NCI-H2196 (cell line): ENCODE data around the gene VWF.
"Not testable (repeated sequence)": the region's sequence is repeated elsewhere in the genome, so short reads cannot be mapped to it uniquely, and the experiment has no call there.

Source experiments
- DNase-seq: peaks from one replicate; lab custom pipeline; 2025; ENCODE audit not compliant: unreplicated experiment; lab: John Stamatoyannopoulos, UW

The VWF gene

GRCh38 chr12:6041891-6042290, 82.6 kb downstream of the VWF start:
- no peak for DNase-seq

DNA sequence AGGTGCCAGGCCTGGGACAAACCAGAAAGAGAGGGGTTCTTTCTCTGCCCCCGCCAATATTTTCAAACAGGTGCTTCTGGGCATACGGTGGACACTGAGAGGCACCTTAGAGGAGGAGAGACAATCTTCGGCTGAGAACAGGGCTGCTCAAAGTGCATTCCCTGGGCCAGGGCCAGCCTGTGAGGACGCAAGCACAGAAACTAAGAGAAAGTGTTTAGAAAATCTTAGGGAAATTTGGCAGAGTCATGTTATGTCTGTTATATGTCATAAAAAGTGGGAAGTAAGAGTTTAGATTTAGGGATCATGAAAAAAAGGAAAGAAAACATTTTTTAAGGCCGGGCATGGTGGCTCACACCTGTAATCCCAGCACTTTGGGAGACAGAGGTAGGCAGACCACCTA, 83.7 kb downstream of the VWF start:
- no peak for DNase-seq

DNA sequence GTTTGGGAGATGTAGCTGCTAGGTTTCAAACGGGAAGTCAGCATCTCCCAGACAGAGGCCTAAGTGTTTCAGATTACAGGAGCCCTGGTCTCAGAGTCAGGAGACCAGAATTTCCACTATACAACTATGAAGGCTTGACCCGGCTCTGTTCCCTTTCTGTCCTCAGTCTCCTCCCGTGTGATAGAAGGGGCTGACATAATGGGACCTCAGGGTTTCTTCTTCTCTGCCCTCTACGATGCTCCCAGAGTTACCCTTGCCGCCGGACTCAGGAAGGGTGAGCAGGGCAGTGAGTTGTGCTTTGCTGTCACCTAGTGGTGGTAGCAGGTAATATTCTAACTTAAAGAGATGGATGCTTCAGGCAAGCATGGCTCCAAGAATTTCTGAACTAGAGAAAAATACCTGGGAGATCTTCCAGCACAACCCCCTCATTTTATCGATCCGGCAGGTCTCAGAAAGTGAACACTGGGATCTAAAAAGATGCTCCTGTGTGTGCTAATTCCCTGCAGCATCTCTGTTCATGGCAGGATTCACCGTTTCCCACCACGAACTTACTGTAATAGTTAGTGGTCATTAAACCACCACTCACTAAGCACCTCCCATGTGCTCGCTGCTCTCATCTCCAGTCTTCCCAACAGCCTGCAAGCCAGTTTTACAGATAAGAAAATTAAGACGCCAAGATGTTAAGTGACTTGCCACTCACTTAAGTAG, 84.4 kb downstream of the VWF start:
- DNase-seq = peak; percentile 28

DNA sequence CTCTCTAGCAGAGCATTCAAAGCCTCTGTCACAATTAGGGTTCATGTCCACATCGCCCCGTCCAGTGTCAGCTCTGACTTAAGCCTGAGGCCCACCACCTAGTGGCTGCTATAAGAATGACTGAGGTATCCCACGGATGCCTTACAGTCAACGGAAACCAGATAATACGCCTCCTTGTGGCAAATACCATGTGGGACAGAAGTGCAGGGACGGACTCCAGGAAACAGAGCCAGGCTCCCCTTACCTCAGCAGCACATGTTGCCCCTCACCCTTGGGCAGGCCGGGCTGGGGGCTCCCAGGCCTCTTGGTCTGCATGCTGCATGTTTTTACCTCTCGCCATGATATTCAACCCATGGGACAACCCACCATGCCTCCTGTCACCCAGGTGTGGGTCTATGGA, 86.3 kb downstream of the VWF start:
- DNase-seq = peak; percentile 6

DNA sequence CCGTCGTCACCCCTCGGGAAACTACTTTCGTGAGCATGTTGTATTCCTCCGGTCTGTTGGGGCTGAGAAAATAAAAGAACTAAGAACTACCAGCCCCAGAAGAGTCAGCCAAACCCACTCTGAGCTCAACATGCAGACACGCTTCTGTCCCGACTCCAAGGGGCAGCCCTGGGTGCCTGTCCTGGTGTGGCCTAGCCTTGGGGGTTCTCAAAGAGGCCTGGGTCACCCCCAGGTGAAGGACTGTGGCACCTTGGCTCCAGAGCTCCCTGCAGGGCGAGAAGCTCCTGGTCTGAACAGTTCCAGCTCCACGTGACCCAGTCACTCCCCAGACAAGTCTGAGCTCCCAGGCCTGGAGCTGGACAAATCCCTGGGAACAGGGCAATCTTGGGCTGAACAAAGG, 87.0 kb downstream of the VWF start:
- DNase-seq = no peak

DNA sequence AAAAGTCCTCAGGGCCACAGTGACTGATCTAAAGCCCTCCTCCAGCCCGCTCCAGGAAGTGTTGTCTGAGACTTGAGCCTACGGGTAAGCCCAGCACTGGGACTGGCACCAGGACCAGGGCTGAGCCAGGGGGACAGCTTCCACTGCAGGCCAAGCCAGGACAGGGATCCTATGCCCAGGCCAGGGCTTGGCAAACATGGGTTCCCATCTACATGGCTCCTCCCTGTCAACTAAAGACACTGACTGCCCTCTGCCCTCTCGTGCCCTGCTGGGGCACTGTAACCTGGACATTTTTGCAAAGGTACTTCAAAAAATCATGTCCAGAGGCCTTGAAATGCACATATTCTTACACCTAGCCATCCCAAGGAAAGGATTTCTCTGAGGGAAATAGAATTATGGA, 88.0 kb downstream of the VWF start:
- no peak for DNase-seq

DNA sequence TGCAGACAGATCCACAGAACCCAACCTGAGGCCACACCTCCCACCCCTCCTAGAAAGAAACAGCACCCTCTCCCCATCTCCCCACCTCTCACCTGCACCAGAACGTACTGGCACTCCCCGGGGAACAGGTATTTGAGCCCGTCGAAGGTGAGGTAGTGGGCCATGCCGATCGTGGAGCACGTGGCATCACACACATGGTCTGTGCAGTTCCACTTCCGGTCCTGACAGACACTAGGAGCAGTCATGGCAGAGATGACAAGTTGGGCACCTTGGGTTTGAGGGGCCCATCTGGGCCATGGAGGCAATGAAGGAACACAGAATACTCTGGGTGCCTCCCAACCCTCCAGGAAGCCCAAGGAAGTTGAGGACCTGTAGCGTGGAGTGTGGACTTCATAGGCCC, 89.9 kb downstream of the VWF start:
- no peak for DNase-seq

DNA sequence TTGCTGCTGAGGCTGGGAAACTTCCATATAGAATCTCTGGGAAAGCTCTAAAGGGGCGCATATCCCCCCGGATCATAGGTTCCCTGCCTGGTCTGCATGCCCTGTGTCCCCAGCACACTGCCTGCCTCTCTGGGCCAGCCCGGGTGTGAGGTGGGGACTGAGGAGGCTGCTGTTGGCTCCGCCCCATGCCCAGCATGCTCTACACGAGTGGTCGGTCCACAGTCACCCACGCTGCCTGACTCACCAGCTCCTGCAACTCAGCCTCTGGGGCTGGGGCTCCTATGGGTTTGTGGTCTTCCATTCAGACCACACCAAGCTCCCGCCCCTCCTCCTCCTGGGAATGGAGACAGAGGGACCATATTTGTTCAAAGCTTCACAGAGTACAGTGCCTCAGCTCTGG, 90.9 kb downstream of the VWF start:
- DNase-seq = no peak

DNA sequence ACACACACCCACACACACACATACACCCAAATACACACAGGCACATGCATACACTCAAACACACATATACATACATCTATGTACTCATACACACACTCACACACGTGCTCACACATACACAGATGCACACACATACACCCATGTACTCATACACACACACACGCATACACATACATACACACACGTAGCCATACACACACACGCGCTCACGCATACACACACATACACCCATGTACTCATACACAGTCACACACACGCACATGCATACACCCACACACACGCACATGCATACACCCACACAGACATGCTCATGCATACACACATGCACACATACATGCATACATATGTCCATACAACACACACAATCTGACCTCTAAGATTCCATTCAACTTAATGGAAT, 91.7 kb downstream of the VWF start:
- no peak for DNase-seq

DNA sequence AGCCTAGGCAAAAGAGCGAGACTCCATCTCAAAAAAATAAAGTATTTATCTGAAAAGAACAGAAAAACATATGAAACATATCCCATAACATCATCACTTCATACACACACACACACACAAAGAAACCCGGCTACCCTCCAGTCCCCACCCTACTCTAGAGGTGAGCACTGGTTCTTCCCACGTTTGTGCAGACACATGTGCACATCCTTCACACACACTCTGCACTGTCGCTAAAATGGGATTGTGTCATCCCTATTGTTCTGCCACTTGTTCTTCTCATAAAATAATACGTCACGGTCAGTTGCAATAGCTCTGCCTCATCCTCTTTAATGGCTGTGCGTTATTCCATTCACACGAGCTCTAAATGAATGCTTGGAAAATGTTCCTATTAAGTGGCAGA, 93.5 kb downstream of the VWF start:
- DNase-seq = no peak

- DNase-seq = no peak
Observed at GRCh38 chr12:6030081-6030480, 94.4 kb downstream of the VWF start.

DNA sequence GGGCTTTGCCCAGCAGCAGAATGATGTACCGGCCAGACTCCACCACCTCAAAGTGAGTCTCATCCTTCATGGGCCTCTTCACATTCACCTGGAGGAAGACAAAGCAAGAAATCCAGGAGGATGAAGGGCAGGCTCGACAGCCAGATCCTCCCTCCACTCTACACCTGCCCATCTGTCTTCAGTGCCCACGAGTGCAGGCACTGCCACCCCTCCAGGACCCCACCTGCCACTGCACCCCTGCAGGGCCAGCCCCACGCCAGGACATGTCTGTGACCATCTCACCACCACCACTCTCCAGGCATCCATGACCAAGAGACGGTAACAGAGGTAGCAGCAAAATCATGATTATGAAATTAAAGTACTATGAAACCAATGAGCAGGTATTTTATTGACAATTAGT, 95.1 kb downstream of the VWF start:
- DNase-seq = no peak

DNA sequence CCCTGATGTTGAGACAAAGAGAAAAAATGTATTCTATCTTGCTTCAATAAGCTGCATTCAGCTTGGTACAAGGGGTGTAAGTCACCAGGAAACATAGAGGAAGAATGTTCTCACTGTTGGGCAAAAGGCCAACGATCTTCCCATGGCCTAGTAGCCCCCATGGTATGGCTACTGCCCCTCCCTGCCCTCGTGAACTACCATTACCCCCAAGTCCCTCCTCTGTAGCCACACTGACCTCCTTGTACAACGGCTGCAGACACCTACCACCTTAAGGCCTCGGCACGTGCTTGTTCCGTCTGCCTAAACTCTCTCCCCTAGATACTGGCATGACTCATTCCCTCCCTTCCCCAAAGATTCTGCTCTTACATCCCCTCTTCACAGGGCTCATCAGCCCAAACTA, 97.5 kb downstream of the VWF start:
- no peak for DNase-seq

- not testable (repeated sequence) for DNase-seq
Observed at GRCh38 chr12:6025703-6026298, 98.7 kb downstream of the VWF start.

GRCh38 chr12:6024066-6024465, 100.4 kb downstream of the VWF start:
- DNase-seq = not testable (repeated sequence)

GRCh38 chr12:6020930-6021329, 103.5 kb downstream of the VWF start:
- no peak for DNase-seq

DNA sequence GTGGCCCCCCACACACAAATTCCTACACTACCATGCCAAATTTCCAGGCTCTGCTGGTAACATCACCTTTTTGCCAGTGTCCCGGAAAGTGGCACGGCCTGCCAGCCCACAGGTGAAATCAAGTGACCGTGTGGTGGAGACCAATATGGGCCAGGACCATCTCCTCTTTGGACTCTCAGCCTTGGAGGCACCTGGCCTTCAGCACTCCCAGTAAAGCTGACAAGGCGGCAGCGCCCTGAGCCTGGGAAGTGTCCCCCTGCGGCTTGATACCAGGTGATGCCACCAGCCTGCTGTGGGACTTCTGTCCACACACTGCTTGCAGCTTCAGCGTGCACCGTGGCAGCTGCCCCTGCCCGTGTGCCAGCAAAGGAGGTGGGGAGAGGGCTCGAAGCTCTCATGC, 104.0 kb downstream of the VWF start:
- DNase-seq = not testable (repeated sequence)

DNA sequence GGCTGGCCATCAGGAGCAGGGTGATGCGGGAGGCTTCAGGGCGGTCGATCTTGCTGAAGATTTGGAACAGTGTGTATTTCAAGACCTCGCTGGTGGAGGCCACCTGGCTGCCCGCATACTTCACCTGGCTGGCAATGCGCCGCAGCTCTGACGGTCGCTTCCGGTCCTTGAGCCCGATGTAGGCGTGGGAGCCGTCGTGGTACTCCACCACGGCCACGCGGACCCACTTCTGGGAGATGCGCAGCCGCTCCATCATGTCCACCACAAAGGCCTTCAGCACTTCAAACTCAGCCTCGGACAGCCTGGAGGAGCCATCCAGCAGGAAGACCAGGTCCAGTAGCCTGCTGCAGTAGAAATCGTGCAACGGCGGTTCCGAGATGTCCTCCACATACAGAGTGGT, 105.2 kb downstream of the VWF start:
- DNase-seq = not testable (repeated sequence)

DNA sequence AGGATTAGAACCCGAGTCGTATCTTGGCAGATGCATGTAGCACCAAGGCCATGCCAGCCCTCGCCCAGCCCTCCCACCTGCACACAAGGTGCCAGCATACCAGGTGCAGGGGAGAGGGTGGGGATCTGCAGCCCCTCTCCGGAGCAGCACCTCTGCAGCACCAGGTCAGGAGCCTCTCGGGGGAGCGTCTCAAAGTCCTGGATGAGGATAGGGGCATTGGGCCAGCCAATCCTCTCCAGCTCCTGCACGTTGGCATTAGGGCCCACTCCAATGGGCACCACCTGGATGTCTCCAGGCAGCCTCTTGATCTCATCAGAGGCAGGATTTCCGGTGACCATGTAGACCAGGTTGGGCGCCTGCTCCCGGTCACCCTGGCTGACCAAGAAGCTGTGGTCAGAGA, 106.2 kb downstream of the VWF start:
- DNase-seq = no peak

- no peak for DNase-seq
Observed at GRCh38 chr12:6016756-6017155, 107.7 kb downstream of the VWF start.

DNA sequence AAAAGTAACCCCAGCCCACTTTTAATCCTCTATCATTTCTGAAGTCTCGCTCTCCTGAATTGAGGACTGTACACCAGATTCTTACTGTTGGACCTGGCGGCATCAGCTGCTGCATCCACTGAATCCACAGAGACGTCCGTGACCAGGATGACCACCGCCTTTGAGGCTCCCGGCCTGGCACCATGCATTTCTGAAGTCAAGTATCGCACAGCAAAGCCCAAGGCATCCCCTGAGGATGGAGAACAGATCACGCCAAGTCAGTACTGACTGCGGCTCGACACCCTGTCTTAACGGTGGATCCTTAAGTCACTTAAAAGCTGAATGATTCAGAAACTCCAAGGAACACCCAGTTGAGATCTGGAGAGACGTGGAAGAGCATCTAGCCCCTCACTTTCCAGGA, 108.5 kb downstream of the VWF start:
- not testable (repeated sequence) for DNase-seq

DNA sequence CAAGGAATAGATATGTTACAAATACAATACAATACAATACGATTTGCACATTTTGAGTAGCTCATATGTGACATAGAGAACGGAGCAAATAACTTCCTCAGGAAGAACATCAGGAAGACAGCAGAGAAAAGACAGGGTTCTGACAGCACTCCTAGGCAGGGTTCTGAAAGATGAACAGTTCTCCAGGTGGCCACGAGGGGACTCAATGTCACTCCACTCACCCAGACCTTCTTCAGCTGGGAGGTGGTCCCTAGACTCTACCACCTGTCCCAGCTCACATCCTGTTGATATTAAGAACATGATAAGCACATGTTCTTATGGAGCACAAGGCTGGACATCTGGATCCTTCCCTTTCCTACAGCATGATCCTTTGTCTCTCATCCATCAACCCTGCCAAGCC, 109.2 kb downstream of the VWF start:
- DNase-seq = not testable (repeated sequence)
